HepG2 (cell line): ENCODE data around the gene TCF20. TPM values are rescaled to one million over a fixed set of nuclear protein-coding genes. Genes with fewer than 3 reads are reported as not detected.

Experiments
- ATAC-seq: fragments of 200-7000 bp; cut with Tn5 transposase; 3 replicates; pipeline ENCODE4 v1.9.1; 2020; ENCODE audit warnings: mild to moderate bottlenecking, moderate library complexity
- BruUV-seq: library from RNA; stranded (reverse); fragments of 400-500 nt; replicated peaks from 2 replicates; lab custom pipeline; 2021; lab: Mats Ljungman, UMichigan
- CTCF ChIA-PET: fragments of 300-600 bp; formaldehyde crosslinking; extraction: SDS; loops from one replicate; lab custom pipeline; 2021; ENCODE audit warnings: low total read pairs, inconsistent platforms, low intra/inter-chr PET ratio; lab: Yijun Ruan, JAX
- POLR2A ChIA-PET: fragments of 350-600 bp; sonication (Branson Sonifier 250); formaldehyde crosslinking; loops from one replicate; lab custom pipeline; 2020; ENCODE audit warnings: antibody characterized with exemption, inconsistent platforms; lab: Yijun Ruan, JAX
- DNase-seq: peaks from one replicate; pipeline ENCODE4 v3.0.0-alpha.2; 2015; ENCODE audit warnings: low spot score
- FAIRE-seq: peaks from 3 replicates; lab custom pipeline; 2011; peaks lifted over from hg19 to GRCh38; lab: Jason Lieb, UNC
- H2AFZ ChIP-seq: one replicate; pipeline ENCODE4 v1.6.1; 2011; ENCODE audit warnings: low read length, inconsistent platforms
- H3K27ac ChIP-seq: fragments of 300-600 bp; 3 replicates; pipeline ENCODE4 v1.8.0; 2011; ENCODE audit warnings: mixed run types, mild to moderate bottlenecking, mixed read lengths, low read length, inconsistent platforms; ENCODE audit not compliant: insufficient read depth; ENCODE audit errors: extremely low read length
- H3K27me3 ChIP-seq, 2 experiments: fragments of 200-600 bp in 1 of 2; 2 replicates in 1 of 2; 3 replicates in 1 of 2; pipeline versions ENCODE4 v1.6.0 to v1.8.0; 2011; ENCODE audit warnings: low read length in 2 of 2, mild to moderate bottlenecking in 2 of 2, moderate library complexity in 2 of 2, inconsistent platforms in 1 of 2; ENCODE audit not compliant: insufficient read depth in 2 of 2, control insufficient read depth in 1 of 2
- H3K36me3 ChIP-seq, 2 experiments: fragments of 200-600 bp in 1 of 2; replicated peaks in 1 of 2; 2 replicates in 1 of 2; 3 replicates in 1 of 2; pipeline versions ENCODE4 v1.5.1 to v1.8.0; 2011; ENCODE audit warnings: low read length in 2 of 2, inconsistent platforms in 1 of 2; ENCODE audit not compliant: insufficient read depth in 2 of 2, control insufficient read depth in 1 of 2
- H3K4me1 ChIP-seq: 2 replicates; pipeline ENCODE4 v1.5.1; 2012; ENCODE audit warnings: low read length, inconsistent platforms; ENCODE audit not compliant: insufficient read depth
- H3K4me2 ChIP-seq: 2 replicates; pipeline ENCODE4 v1.6.0; 2011; ENCODE audit warnings: low read depth, low read length, inconsistent platforms
- H3K4me3 ChIP-seq, 3 experiments: fragments of 200-600 bp in 1 of 3; sonication (generic), shearing (Covaris generic) in 1 of 3; replicated peaks in 1 of 3; 2 replicates each; pipeline ENCODE4 v1.5.1; 2011 to 2016; ENCODE audit warnings: low read length in 3 of 3, inconsistent platforms in 2 of 3, low read depth in 2 of 3, mild to moderate bottlenecking in 2 of 3, control low read depth in 1 of 3, mixed read lengths in 1 of 3; ENCODE audit not compliant: insufficient read depth in 1 of 3
- H3K79me2 ChIP-seq: one replicate; pipeline ENCODE4 v1.6.1; 2011; ENCODE audit warnings: low read length, inconsistent platforms; ENCODE audit not compliant: insufficient read depth
- H3K9ac ChIP-seq: 2 replicates; pipeline ENCODE4 v1.6.0; 2011; ENCODE audit warnings: mild to moderate bottlenecking, low read depth, low read length, inconsistent platforms; ENCODE audit not compliant: insufficient read depth
- H3K9me3 ChIP-seq: 2 replicates; pipeline ENCODE4 v1.5.1; 2012; ENCODE audit warnings: mild to moderate bottlenecking, low read length
- H4K20me1 ChIP-seq: 2 replicates; pipeline ENCODE4 v1.6.0; 2011; ENCODE audit warnings: inconsistent platforms, mild to moderate bottlenecking, low read length, moderate library complexity; ENCODE audit not compliant: insufficient read depth
- AKAP8 ChIP-seq: sonication (generic); formaldehyde crosslinking; IDR thresholded peaks from 2 replicates; pipeline ENCODE4 v1.5.1; 2020; ENCODE audit warnings: mild to moderate bottlenecking, missing genetic modification reagents
- CTCF ChIP-seq: sonication (generic); formaldehyde crosslinking; IDR thresholded peaks from 2 replicates; pipeline ENCODE4 v1.5.0; 2020; ENCODE audit warnings: mild to moderate bottlenecking, missing genetic modification reagents, moderate library complexity
- ELF4 ChIP-seq: sonication (generic); formaldehyde crosslinking; IDR thresholded peaks from 2 replicates; pipeline ENCODE4 v1.5.0; 2020; ENCODE audit warnings: missing genetic modification reagents, mild to moderate bottlenecking, moderate library complexity, borderline replicate concordance
- IRX3 ChIP-seq: sonication (generic); formaldehyde crosslinking; IDR thresholded peaks from 2 replicates; pipeline ENCODE4 v1.8.1; 2023; ENCODE audit warnings: mild to moderate bottlenecking, low read depth, missing genetic modification reagents, borderline replicate concordance
- MLLT10 ChIP-seq: sonication (generic); formaldehyde crosslinking; IDR thresholded peaks from 2 replicates; pipeline ENCODE4 v1.4.0; 2020; ENCODE audit warnings: missing genetic modification reagents
- ZNF136 ChIP-seq: sonication (generic); formaldehyde crosslinking; IDR thresholded peaks from 2 replicates; pipeline ENCODE4 v1.8.1; 2022; ENCODE audit warnings: low read depth, mild to moderate bottlenecking, moderate library complexity, missing genetic modification reagents
- ZNF3 ChIP-seq: IDR thresholded peaks from 2 replicates; pipeline ENCODE4 v1.7.0; 2017; ENCODE audit warnings: inconsistent platforms
- ZUFSP ChIP-seq: sonication (generic); formaldehyde crosslinking; IDR thresholded peaks from 2 replicates; pipeline ENCODE4 v1.9.0; 2021; ENCODE audit warnings: missing genetic modification reagents, mild to moderate bottlenecking, borderline replicate concordance
- WGBS: methylation state at CpG from one replicate; pipeline ENCODE4 v1.1.6; 2017; ENCODE audit warnings: low lambda C conversion rate; 5-methylcytosine and 5-hydroxymethylcytosine counted together
- in situ Hi-C: cut with HindIII; loops from 2 replicates; pipeline ENCODE4 v1.10.0; 2017; ENCODE audit warnings: low pct_unique_long_range_greater_than_20kb; ENCODE audit not compliant: extremely low pct_ligation_motif_present
- intact Hi-C: fragments of 100-400 bp; cut with micrococcal nuclease; formaldehyde crosslinking; loops from one replicate; pipeline ENCODE4 v1.10.0; 2022; ENCODE audit not compliant: unreplicated experiment
- polyA plus RNA-seq, 8 experiments: library from polyadenylated mRNA; depleted of rRNA in 3 of 8; stranded (reverse) in 7 of 8; unstranded in 1 of 8; fragments of >200 nt; fragmentation: Illumina TruSeq in 4 of 8; extraction: Trizol in 4 of 8; gene quantifications; 2 replicates each; pipeline versions ENCODE4 v1.2.1 to v1.2.3, GENCODE V29; 2011 to 2016; ENCODE audit warnings: low read depth in 4 of 8, missing spikeins in 1 of 8, mixed read lengths in 1 of 8; ENCODE audit not compliant: insufficient read depth in 1 of 8
- total RNA-seq, 5 experiments: library from RNA; depleted of rRNA; stranded (reverse); fragments of >200 nt; fragmentation: Illumina TruSeq; extraction: Trizol; gene quantifications; 2 replicates each; pipeline ENCODE4 v1.2.3, GENCODE V29; 2016; ENCODE audit warnings: low read depth in 1 of 5

Gene TCF20
- total and polyA plus RNA-seq, 2 of the 13 experiments (the other 11 are each of a cell fraction or from before 2014, with no cell fraction given), result 12.8 to 23.7 TPM

- Histone ChIP-seq H3K9ac (no peak overlapping the region), H3K4me2 (no peak overlapping the region), H3K36me3 (no peaks in the 10 kb centered on the region), H3K4me1 (peaks cover 34% of the 10 kb centered on the region), H2AFZ (no peak overlapping the region), H3K79me2 (no peaks in the 10 kb centered on the region), H4K20me1 (no peaks in the 10 kb centered on the region), H3K4me3 (no peak overlapping the region), H3K27ac (no peak overlapping the region), H3K9me3 (no peaks in the 10 kb centered on the region), H3K27me3 (peaks cover 1 to 27% of the 10 kb centered on the region in 2 experiments; a peak in 4 of 5 replicates)
- DNase-seq (no peak), ATAC-seq (no peak), FAIRE-seq (no peak)
- TF ChIP-seq ZNF3 (CRISPR knock-in tag) (peak; percentile 36; the same call in 1 of the 2 replicates), ZUFSP (no peak)
- ChIA-PET CTCF (no interaction called here), POLR2A (interaction anchor here (1.9 kb wide), 1 partner anchor 225 kb away, joined by 5 read pairs; the partner anchor contains the start of gene NDUFA6)
- BruUV-seq, result no TSS peak
- in situ Hi-C loops, result no loop called here
- intact Hi-C loops, result loop anchor here (2.0 kb wide), 1 partner anchor 47 kb away; no protein-coding TSS in a partner anchor
Measured at GRCh38 chr22:42315392-42315756, 44.9 kb upstream of the TCF20 start.

GRCh38 chr22:42314709-42315391 is 44.4 kb upstream of the TCF20 start:
- CTCF ChIA-PET, result interaction anchor here (1.4 to 1.6 kb wide), 2 partner anchors 45 to 145 kb away, joined by 6 to 46 read pairs; no protein-coding TSS in a partner anchor
- no peak for ATAC-seq
- WGBS, result 4% methylated on average over 5 of the region's 5 CpGs
- H3K9ac ChIP-seq, result no peak overlapping the region
- no peak for FAIRE-seq
- H2AFZ ChIP-seq, result no peak overlapping the region
- in situ Hi-C loops, result loop anchor here (5.0 kb wide), 1 partner anchor 143 kb away; no protein-coding TSS in a partner anchor
- DNase-seq, result no peak
- no peaks in the 10 kb centered on the region for H3K9me3 ChIP-seq
- H3K36me3 ChIP-seq, result no peaks in the 10 kb centered on the region
- no peak overlapping the region for H3K27ac ChIP-seq
- H3K4me3 ChIP-seq, result peak overlapping the region in 1 of 3 experiments; percentile 19; a peak in 1 of 6 replicates
- BruUV-seq, result no TSS peak
- peak overlapping the region; percentile 58; the same call in 1 of the 2 replicates for H3K4me2 ChIP-seq
- H3K79me2 ChIP-seq, result no peaks in the 10 kb centered on the region
- intact Hi-C loops, result loop anchor here (1.0 to 2.0 kb wide), 2 partner anchors 46 to 146 kb away; no protein-coding TSS in a partner anchor
- no peaks in the 10 kb centered on the region for H4K20me1 ChIP-seq
- peaks cover 34% of the 10 kb centered on the region for H3K4me1 ChIP-seq
- peaks cover 1 to 23% of the 10 kb centered on the region in 2 experiments; a peak in 4 of 5 replicates for H3K27me3 ChIP-seq
- POLR2A ChIA-PET, result interaction anchor here (1.9 kb wide), 1 partner anchor 224 kb away, joined by 5 read pairs; the partner anchor contains the start of gene NDUFA6
- TF ChIP-seq IRX3 (CRISPR knock-in tag), result no peak
- no peak for TF ChIP-seq ZNF136 (CRISPR knock-in tag)
- TF ChIP-seq MLLT10 (CRISPR knock-in tag), result no peak
- TF ChIP-seq ELF4 (CRISPR knock-in tag), result no peak
- TF ChIP-seq CTCF (CRISPR knock-in tag), result no peak
- TF ChIP-seq AKAP8 (CRISPR knock-in tag), result no peak
